Occipital lobe (tissue), 2 donors: ENCODE measurements around the gene PIPOX. TPM values are rescaled to one million over a fixed set of nuclear protein-coding genes. Genes with fewer than 3 reads are reported as not detected.

Experiments used
- DNase-seq: peaks from one replicate; lab custom pipeline; 2025; lab: John Stamatoyannopoulos, UW
- total RNA-seq: library from RNA; depleted of rRNA; stranded (reverse); fragments of >200 nt; gene quantifications from one replicate; pipeline ENCODE4 v1.2.3, GENCODE V29; 2014

PIPOX gene
- total RNA-seq, 1 donor from 2014 or later, result 4.1 TPM

DNA sequence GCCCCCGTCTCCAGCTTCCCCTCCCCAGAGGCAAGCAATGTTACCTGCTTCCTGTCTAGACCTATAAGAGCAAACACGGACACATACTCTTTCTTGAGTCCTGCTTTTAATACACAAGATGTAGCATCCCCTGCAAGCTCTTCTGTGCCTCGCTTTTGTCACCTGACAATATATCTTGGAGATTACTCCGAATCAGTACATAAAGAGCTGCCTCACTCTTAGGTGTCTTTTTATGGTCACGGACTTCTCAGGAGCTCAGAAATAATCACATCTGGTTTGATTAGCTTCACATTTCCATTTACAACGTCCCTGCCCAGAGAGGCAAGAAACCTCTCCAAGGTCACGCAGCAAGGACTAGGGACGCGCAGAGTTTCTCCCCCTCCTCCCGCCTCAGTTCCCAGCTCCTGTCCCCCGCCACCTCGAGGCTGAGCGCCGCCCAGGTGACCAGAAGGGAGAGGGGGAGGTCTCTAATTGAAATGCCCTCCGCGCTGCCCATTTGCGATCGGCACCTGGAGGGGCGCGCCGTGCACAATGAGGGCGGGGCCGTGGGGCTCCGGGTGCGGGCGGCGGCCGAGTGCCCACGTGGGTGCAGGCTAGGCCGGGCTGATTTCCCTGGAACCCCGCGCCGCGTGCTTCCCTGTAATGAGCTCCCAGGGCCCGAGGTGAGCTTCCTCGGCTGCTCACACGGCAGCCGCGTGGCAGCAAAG is 23.3 kb upstream of the PIPOX start:
- DNase-seq, result no peak

GRCh38 chr17:29020576-29020975 is 22.4 kb upstream of the PIPOX start:
- DNase-seq, result no peak

DNA sequence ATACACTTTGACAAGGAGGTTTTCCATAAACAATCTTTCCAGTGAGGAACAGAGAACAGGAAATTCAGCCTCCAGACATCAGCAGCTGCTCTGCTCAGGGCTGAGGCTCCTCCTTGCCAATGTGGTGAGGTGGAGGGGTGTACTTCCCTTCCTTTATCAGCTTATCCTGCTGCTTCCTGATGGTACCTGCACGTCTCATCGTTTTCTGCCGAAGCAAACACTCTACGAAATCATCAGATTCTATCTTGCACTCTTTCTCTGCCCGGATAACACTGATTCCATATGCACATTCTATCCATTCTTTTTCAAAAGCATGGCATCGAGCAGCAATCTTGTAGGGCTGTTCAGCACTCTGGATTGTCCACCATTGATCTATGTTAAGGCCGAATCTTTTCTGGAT is 21.7 kb upstream of the PIPOX start:
- DNase-seq, result no peak

DNA sequence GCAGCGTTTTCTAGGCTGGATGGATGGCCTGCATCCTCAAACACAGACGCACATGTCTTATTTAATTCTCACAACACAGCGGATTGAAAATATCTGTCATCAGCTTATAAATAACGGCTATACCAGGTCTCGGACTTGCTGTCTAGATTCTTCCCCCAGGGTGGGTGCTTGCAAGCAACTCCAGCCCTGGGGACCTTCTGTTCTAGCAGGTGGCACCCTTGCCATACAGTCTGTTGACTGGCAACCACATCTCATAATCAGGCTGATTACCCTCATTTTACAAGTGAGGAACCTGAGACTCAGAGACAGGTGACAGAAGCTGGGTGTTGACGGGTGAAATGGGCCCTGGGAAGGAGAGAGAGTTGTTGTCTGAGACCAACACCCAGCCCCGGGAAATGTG is 20.9 kb upstream of the PIPOX start:
- no peak for DNase-seq

GRCh38 chr17:29024316-29024952 is 18.5 kb upstream of the PIPOX start:
- no peak for DNase-seq

DNA sequence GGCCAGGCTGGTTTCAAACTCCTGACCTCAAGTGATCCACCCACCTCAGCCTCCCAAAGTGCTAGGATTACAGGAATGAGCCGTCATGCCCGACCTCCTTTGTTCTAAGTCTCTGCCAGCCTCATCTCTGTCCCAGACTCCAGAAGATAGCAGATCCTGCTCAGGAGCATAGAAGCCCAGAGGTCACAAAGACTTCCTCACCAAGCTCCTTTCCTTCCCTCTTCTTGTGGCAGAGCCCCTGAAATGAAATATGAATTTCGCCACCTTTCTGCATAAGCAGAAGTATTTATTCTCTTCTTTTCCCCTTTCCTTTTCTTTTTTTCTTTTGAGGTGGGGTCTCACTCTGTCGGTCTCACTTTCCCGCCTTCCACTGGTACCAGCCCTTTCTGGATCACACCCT is 11.5 kb upstream of the PIPOX start:
- no peak for DNase-seq

GRCh38 chr17:29032013-29032856 is 10.7 kb upstream of the PIPOX start:
- DNase-seq, result no peak

DNA sequence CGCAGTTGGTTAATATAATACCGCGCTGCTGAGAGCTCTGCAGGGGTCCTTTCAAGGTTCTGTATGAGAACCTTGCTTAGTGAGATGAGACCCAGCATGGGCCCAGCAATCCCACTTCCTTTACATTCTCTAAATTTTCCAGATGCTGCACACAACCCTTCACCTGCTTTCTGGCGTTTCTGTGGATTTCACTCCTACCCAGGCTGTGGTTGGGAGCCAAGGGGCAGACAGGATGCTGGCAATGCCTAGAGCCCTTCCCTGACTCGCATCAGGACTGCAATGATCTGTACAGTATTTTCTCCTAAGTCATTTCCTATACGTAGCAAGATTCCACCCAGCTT is 10.1 kb upstream of the PIPOX start:
- no peak for DNase-seq

GRCh38 chr17:29034510-29034909 is 8.4 kb upstream of the PIPOX start:
- no peak for DNase-seq

DNA sequence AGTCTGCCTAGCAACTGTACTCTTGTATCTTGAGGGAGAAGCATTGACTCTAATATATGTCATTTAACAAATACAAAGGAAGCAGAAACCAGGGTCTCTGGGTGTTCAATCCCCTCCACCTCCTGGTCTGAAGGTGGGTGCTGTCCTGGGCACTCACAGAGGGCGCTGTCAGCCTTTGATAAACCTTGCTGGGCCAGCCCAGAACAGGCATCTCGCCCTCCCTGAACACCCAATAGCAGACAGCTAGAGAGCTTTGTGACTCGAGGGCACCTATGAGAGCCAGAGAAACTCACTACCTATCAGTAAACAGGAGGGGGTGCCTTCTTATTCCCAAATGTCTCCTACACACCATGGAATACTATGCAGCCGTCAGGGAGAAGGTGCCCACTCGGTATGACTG is 6.4 kb upstream of the PIPOX start:
- DNase-seq, result no peak

GRCh38 chr17:29037739-29038084 is 5.2 kb upstream of the PIPOX start:
- no peak for DNase-seq

- no peak for DNase-seq
These were observed 4.7 kb upstream of the PIPOX start for GRCh38 chr17:29038085-29038795.

DNA sequence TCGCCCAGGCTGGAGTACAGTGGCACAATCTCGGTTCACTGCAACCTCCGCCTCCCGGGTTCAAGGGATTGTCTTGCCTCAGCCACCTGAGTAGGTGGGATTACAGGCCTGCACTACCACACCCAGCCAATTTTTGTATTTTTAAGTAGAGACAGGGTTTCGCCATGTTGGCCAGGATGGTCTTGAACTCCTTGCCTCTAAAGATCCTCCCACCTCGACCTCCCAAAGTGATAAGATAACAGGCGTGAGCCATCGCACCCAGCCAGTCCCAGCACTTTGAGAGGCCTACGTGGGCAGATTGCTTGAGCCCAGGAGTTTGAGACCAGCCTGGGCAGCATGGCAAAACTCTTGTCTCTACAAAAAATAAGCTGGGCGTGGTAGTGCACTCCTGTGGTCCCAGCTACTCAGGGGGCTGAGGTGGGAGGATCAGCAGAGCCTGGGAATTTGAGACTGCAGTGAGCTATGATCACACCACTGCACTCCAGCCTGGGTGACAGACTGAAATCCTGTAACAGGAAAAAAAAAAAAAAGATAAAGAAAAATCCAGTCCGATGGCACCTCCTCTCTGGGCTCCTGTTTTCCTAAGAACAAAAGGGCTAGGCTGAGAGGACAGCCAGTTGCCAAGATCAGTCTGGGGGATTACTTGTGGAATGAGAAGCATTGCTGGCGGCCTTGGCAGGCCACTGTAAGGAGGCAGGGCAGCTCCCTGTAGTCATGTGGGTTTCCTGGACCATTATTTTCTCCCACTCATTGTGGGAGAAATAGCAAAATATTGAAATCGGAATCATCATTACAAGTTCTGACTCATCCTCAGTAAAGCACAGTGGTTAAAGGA is 3.0 kb upstream of the PIPOX start:
- DNase-seq, result no peak

GRCh38 chr17:29041091-29041490 is 1.9 kb upstream of the PIPOX start:
- DNase-seq, result no peak

GRCh38 chr17:29041571-29041970 is 1.4 kb upstream of the PIPOX start:
- no peak for DNase-seq

DNA sequence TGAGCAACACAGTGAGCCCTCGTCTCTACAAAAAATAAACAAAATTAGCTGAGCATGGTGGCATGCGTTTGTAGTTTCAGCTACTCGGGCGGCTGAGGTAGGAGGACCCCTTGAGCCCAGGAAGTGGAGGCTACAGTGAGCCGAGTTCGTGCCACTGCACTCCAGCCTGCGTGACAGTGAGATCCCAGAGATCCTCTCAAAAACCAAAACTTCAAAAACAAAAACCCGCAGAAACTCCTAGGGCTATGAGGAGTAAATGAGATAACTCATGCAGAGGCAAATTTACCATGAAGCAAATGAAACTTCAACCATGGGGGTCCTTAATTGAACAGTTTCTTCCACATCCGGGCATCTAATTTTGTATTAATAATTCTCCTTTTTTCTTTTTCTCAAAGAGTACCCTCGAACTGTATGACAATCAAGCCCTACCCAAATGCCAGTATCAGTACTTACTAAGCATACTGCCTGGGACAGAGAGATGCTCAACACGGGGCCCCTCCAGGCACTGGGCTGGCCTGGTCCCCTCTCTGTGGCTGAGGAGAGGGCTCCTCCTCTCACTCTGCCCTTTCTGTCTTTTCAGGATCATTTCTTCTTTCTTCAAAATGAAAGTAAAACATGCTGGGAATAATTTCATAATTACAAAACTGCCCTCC is 789 bp upstream of the PIPOX start:
- DNase-seq, result no peak

DNA sequence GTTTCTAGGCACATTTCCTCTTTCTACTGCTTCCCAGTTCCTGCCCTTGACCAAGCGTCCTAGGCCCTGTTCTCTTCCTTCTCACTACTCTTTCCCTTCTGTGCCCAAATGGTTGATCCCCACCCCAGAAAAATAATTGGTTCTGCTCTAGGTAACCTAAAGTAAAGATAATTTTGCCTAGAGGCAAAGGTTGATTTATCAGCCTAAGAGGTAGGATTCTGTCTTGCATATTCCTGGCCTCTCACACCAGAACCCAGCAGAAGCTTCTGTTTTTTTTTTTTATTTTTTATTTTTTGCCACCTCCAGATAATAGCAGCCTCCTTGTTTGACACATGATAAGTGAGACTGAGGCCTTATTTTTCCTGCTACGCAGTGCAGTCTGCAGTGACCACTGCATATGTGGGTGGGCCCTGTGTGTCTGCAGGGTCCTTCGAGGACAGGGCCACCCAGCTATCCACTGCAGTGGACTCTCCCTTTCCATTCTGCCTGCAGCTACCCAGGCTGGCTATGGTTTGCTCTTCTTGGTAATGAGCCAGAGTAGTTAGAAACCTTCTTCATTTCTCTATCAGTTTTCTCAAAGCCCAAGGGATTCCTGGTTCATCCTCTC is 701 bp downstream of the PIPOX start:
- DNase-seq, result no peak

- no peak for DNase-seq
These were observed 2.1 kb downstream of the PIPOX start for GRCh38 chr17:29045026-29045425.

- DNase-seq, result no peak
These were observed 3.0 kb downstream of the PIPOX start for GRCh38 chr17:29045734-29046472.

DNA sequence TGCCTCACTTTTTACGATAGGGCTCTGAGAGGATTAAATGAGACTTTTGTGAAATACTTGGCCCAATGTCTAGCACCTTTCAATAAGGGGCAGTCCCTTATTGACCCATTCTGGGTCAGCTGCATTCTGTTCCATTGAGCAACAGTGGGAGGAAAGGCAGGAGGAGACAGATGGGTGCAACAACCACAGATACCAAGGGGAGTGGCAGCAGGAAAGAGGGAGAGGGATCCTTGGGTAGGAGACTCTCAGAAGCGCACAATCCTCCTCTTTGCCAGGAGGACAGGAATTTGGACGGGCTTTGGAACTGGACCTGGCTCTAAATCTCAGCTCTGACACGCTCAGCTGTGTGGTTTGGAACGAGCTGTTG is 3.5 kb downstream of the PIPOX start:
- no peak for DNase-seq
